Uterus (tissue), 4 donors: Measurements from ENCODE around the gene IBA57. TPM values are rescaled to one million over a fixed set of nuclear protein-coding genes. Genes with fewer than 3 reads are reported as not detected.
A peak's percentile ranks its signal among the peaks of the same experiment; 100 is the strongest.

Source experiments
- DNase-seq, 2 donors: peaks; one replicate each; pipeline ENCODE4 v3.0.0-alpha.2; 2019 to 2020
- H3K27ac ChIP-seq, 2 donors: fragments of 200-600 bp; sonication (generic); 1 replicate in 1 of 2; 2 replicates in 1 of 2; pipeline ENCODE4 v1.5.1; 2016 to 2018
- H3K27me3 ChIP-seq, 2 donors: fragments of 200-600 bp; sonication (generic); one replicate each; pipeline ENCODE4 v1.5.1; 2018 to 2019; ENCODE audit warnings: control low read depth in 1 of 2
- H3K36me3 ChIP-seq, 2 donors: fragments of 200-600 bp; sonication (generic); one replicate each; pipeline ENCODE4 v1.5.1; 2019; ENCODE audit warnings: control low read depth in 1 of 2
- H3K4me1 ChIP-seq, 2 donors: fragments of 200-600 bp; sonication (generic); one replicate each; pipeline ENCODE4 v1.5.1; 2018 to 2019; ENCODE audit warnings: control low read depth in 1 of 2
- H3K4me3 ChIP-seq, 2 donors: fragments of 200-600 bp; sonication (generic); 1 replicate in 1 of 2; 2 replicates in 1 of 2; pipeline ENCODE4 v1.5.1; 2018 to 2019; ENCODE audit warnings: mild to moderate bottlenecking in 1 of 2
- H3K9me3 ChIP-seq, 2 donors: fragments of 200-600 bp; sonication (generic); one replicate each; pipeline ENCODE4 v1.5.1; 2019; ENCODE audit warnings: control low read depth in 1 of 2
- POLR2A ChIP-seq, 2 donors: fragments of 450-650 bp; IDR thresholded peaks; one replicate each; pipeline ENCODE4 v1.6.1; 2016; ENCODE audit warnings: antibody characterized with exemption in 2 of 2, mild to moderate bottlenecking in 1 of 2, moderate library complexity in 1 of 2
- intact Hi-C: fragments of 100-400 bp; cut with DNase I; formaldehyde crosslinking; loops from one replicate; pipeline ENCODE4 v1.15.1; 2023; ENCODE audit warnings: low total_unique reads
- total RNA-seq, 4 donors: library from RNA; depleted of rRNA in 3 of 4; stranded (reverse); fragments of >200 nt in 3 of 4; gene quantifications; one replicate each; pipeline versions ENCODE4 v1.1.0 to v1.2.4, GENCODE V29; 2014 to 2023
- TF ChIP-seq, protein P1 (sequence below), 4 experiments: fragments of 200-600 bp in 2 of 4; fragments of 450-650 bp in 2 of 4; sonication (generic) in 2 of 4; IDR thresholded peaks; one replicate each; pipeline ENCODE4 v1.5.1; 2016 to 2019; ENCODE audit warnings: antibody characterized with exemption in 4 of 4, mild to moderate bottlenecking in 2 of 4, moderate library complexity in 1 of 4
- donor health status: DM: yes; HTN: yes; CAD: no.

The IBA57 gene
- total RNA-seq, 4 donors from 2014 or later = 3.3 to 13.5 (median 7.5) TPM

DNA sequence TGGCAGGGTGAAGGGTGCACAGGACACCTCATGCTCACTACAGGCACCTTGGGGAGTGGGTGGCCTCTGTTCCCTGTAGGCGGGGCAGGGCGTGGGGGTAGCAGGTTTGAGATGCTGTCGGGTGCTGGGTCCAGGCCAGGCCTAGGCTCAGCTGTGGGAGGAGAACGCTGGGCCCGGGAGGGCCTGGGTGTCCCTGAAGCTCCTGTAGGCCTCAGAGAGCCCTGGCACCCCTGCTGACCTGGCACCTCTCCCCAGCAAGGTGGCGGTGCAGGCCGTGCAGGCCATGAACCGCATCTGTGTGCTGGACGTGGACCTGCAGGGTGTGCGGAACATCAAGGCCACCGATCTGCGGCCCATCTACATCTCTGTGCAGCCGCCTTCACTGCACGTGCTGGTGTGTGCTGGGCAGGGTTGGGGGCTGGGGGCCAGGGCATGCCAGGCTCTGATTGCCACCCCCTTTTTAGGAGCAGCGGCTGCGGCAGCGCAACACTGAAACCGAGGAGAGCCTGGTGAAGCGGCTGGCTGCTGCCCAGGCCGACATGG is 18.4 kb upstream of the IBA57 start:
- H3K27ac ChIP-seq = peak overlapping the region in 1 of 2 donors; percentile 88
- no peak overlapping the region for H3K4me3 ChIP-seq
- peaks cover 16 to 48% of the 10 kb centered on the region in 2 donors for H3K4me1 ChIP-seq
- no peak for DNase-seq
- intact Hi-C loops = no loop called here
- TF ChIP-seq, protein P1, sequence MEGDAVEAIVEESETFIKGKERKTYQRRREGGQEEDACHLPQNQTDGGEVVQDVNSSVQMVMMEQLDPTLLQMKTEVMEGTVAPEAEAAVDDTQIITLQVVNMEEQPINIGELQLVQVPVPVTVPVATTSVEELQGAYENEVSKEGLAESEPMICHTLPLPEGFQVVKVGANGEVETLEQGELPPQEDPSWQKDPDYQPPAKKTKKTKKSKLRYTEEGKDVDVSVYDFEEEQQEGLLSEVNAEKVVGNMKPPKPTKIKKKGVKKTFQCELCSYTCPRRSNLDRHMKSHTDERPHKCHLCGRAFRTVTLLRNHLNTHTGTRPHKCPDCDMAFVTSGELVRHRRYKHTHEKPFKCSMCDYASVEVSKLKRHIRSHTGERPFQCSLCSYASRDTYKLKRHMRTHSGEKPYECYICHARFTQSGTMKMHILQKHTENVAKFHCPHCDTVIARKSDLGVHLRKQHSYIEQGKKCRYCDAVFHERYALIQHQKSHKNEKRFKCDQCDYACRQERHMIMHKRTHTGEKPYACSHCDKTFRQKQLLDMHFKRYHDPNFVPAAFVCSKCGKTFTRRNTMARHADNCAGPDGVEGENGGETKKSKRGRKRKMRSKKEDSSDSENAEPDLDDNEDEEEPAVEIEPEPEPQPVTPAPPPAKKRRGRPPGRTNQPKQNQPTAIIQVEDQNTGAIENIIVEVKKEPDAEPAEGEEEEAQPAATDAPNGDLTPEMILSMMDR (IDR thresholded peaks at IDR 0.05) = no peak
- TF ChIP-seq POLR2A (IDR thresholded peaks at IDR 0.05) = no peak
- H3K27me3 ChIP-seq = no peaks in the 10 kb centered on the region
- no peaks in the 10 kb centered on the region for H3K9me3 ChIP-seq
- H3K36me3 ChIP-seq = no peaks in the 10 kb centered on the region

DNA sequence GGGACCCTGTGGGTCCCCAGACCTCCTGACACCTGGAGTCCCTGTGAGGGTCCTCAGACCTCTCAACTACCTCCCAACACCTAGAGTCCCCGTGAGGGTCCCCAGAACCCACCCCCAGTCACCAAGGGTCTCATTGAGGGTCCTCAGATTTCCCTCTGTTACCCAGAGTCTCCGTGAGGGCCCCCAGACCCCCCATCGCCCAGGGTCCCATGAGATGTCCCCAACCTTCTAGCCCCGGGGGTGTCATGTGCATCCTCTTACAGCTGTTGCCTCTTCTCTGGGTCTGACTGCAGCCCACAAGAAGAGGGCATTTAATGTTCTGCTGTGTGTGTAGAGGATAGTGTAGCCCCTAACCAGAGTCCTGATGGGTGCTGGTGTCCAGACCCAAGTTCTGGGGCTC is 17.8 kb upstream of the IBA57 start:
- intact Hi-C loops = no loop called here
- Histone ChIP-seq H3K4me3 (no peak overlapping the region), H3K36me3 (no peaks in the 10 kb centered on the region), H3K4me1 (peaks cover 16 to 43% of the 10 kb centered on the region in 2 donors), H3K27me3 (no peaks in the 10 kb centered on the region), H3K27ac (peak overlapping the region; percentile 88 to 91), H3K9me3 (no peaks in the 10 kb centered on the region)
- TF ChIP-seq, protein P1 (IDR thresholded peaks at IDR 0.05) = no peak
- no peak for TF ChIP-seq POLR2A (IDR thresholded peaks at IDR 0.05)
- DNase-seq = no peak

DNA sequence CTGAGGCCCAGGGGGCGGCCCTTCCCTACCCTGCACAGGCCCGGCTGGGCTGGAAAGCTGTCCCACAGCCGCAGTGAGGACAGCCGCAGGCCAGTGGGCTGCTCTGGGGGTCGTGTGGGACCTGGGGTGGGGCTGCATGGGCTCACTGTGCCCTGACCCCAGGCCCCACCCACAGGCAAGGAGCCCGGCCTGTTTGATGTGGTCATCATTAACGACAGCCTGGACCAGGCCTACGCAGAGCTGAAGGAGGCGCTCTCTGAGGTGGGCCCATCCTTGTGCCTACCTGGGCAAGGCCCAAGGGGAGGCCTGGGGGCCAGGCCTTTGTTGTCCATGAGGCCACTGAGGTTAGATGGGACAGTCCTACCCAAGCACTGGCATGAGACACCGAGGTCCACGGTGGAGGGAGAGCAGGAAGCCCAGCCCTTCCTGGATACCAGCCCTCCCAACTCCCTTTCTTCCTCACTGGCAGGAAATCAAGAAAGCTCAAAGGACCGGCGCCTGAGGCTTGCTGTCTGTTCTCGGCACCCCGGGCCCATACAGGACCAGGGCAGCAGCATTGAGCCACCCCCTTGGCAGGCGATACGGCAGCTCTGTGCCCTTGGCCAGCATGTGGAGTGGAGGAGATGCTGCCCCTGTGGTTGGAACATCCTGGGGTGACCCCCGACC is 17.3 kb upstream of the IBA57 start:
- Histone ChIP-seq H3K4me3 (no peak overlapping the region), H3K9me3 (no peaks in the 10 kb centered on the region), H3K27me3 (no peaks in the 10 kb centered on the region), H3K4me1 (peaks cover 16 to 41% of the 10 kb centered on the region in 2 donors), H3K27ac (peak overlapping the region; percentile 88 to 91), H3K36me3 (no peaks in the 10 kb centered on the region)
- DNase-seq = peak; percentile 36 to 47
- intact Hi-C loops = no loop called here
- TF ChIP-seq POLR2A (IDR thresholded peaks at IDR 0.05) = no peak
- TF ChIP-seq, protein P1 (IDR thresholded peaks at IDR 0.05) = no peak

DNA sequence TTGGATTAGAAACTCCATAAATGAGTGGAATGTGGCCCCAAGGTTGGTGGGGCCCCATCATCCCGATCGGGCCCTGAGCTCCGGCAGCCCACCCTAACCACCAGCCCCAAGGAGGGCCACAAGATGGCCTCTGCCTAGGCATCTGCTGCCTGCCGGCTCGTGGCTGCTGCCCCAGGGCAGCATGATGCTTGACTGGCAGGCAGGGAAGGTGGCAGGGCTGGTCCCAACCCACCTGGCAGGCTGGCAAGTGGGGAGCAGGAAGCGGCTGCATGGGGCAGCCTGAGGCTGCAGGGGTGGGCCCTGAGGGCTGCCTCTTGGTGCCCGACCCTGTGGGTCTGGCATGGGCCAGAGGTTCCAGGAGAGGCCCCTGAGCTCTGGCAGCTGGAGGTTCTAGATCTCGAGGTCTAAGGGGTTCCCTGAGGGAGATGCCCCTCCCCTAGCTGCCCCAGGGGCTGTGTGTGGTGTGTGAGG is 16.6 kb upstream of the IBA57 start:
- DNase-seq = no peak
- no peak for TF ChIP-seq POLR2A (IDR thresholded peaks at IDR 0.05)
- TF ChIP-seq, protein P1 (IDR thresholded peaks at IDR 0.05) = no peak
- no peaks in the 10 kb centered on the region for H3K36me3 ChIP-seq
- no peaks in the 10 kb centered on the region for H3K27me3 ChIP-seq
- peaks cover 16 to 36% of the 10 kb centered on the region in 2 donors for H3K4me1 ChIP-seq
- H3K27ac ChIP-seq = peak overlapping the region; percentile 88 to 91
- H3K9me3 ChIP-seq = no peaks in the 10 kb centered on the region
- intact Hi-C loops = no loop called here
- peak overlapping the region in 1 of 2 donors; percentile 29 for H3K4me3 ChIP-seq

DNA sequence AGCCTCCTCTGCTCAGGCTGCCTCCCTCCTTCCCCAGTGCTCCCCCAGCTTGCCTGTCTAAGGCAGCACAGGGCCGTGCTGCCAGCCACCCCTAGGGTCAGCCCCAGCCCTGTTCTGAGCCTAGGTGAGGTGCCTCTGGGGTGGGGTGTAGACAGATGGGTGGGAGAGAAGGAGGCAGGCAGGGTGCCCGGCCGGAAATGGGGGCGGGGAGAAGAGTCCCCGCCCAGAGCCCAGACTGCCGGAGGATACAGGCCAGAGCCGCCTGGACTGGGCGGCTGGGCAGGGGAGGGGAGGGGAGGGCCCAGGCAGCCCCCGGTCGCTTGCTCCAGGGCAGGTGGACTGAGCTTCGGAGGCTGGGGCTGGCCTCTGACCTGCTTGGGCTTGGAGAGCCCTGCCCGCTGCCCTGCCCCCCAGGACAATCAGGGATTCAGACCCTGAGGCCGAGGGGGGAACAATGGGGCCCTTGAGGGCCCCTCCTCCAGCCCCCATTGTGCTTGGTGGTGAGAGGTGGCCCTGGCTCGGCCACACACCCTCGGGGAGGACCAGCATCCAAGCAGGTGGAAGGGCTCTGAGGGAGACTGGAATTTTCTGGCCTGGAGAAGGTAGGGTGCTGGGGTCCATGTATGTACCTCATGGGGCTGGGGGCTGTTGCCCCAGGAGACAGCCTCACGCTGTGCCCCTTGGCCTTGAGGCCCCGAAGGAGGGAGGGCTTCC is 16.0 kb upstream of the IBA57 start, which contains the start of gene GJC2:
TSS of gene GJC2 (plus strand) at position 525 of the 714 bp plus-strand sequence. CDS start 7,829 bp downstream, outside the sequence.
- intact Hi-C loops = no loop called here
- Histone ChIP-seq H3K27ac (peak within 1 kb of the TSS; percentile 88 to 91), H3K36me3 (no peaks in the 10 kb centered on the region), H3K27me3 (no peaks in the 10 kb centered on the region), H3K4me1 (peaks cover 16 to 36% of the 10 kb centered on the region in 2 donors), H3K9me3 (no peaks in the 10 kb centered on the region), H3K4me3 (peak within 1 kb of the TSS; percentile 29 to 34)
- DNase-seq = peak; percentile 73 to 84
- TF ChIP-seq POLR2A (IDR thresholded peaks at IDR 0.05) = peak in 1 of 2 donors; percentile 38
- TF ChIP-seq, protein P1 (IDR thresholded peaks at IDR 0.05) = no peak
